Pons (tissue), 1 donor: Measurements from ENCODE around the gene MRS2.

Experiments
- DNase-seq: peaks from one replicate; pipeline ENCODE4 v3.0.0-alpha.2; 2016; ENCODE audit warnings: low spot score

Gene MRS2

GRCh38 chr6:24431045-24431451 lies 28.3 kb downstream of the MRS2 start:
- DNase-seq: no peak

GRCh38 chr6:24432611-24433010 lies 29.9 kb downstream of the MRS2 start:
- DNase-seq: no peak

GRCh38 chr6:24436979-24437378 lies 34.2 kb downstream of the MRS2 start:
- DNase-seq: no peak

- no peak for DNase-seq
Measured at GRCh38 chr6:24439858-24440539, 37.3 kb downstream of the MRS2 start.

- no peak for DNase-seq
Measured at GRCh38 chr6:24440897-24441598, 38.3 kb downstream of the MRS2 start.

- no peak for DNase-seq
Measured at GRCh38 chr6:24441599-24441904, 38.8 kb downstream of the MRS2 start.

GRCh38 chr6:24444588-24444987 lies 41.9 kb downstream of the MRS2 start:
- no peak for DNase-seq

- DNase-seq: no peak
Measured at GRCh38 chr6:24445704-24446103, 43.0 kb downstream of the MRS2 start.

- DNase-seq: no peak
Measured at GRCh38 chr6:24446670-24447069, 43.9 kb downstream of the MRS2 start.

GRCh38 chr6:24448396-24448795 lies 45.7 kb downstream of the MRS2 start:
- DNase-seq: no peak

GRCh38 chr6:24448828-24449525 lies 46.2 kb downstream of the MRS2 start:
- no peak for DNase-seq

- DNase-seq: no peak
Measured at GRCh38 chr6:24451581-24452388, 49.0 kb downstream of the MRS2 start.

GRCh38 chr6:24453921-24454320 lies 51.2 kb downstream of the MRS2 start:
- no peak for DNase-seq

GRCh38 chr6:24454452-24454851 lies 51.7 kb downstream of the MRS2 start:
- DNase-seq: no peak

- no peak for DNase-seq
Measured at GRCh38 chr6:24455061-24455460, 52.3 kb downstream of the MRS2 start.

- DNase-seq: no peak
Measured at GRCh38 chr6:24458134-24458533, 55.4 kb downstream of the MRS2 start.

GRCh38 chr6:24458941-24459340 lies 56.2 kb downstream of the MRS2 start:
- no peak for DNase-seq

GRCh38 chr6:24460966-24461365 lies 58.2 kb downstream of the MRS2 start:
- DNase-seq: no peak

- no peak for DNase-seq
Measured at GRCh38 chr6:24464253-24465038, 61.7 kb downstream of the MRS2 start.

GRCh38 chr6:24469811-24470210 lies 67.1 kb downstream of the MRS2 start:
- DNase-seq: no peak

GRCh38 chr6:24472181-24472580 lies 69.4 kb downstream of the MRS2 start:
- no peak for DNase-seq
